HL-60/S4 treated with phorbol 12-myristate 13-acetate at 8.2 ng/mL for 4 days and 3 days (cell line): ENCODE measurements around the gene RAB3A.

Experiments
- in situ Hi-C: fragments of 300-500 bp; cut with MboI; formaldehyde crosslinking; loops from 2 replicates; pipeline ENCODE4 v1.15.0; 2022; ENCODE audit warnings: low sequenced_read_pairs

Gene RAB3A, protein sequence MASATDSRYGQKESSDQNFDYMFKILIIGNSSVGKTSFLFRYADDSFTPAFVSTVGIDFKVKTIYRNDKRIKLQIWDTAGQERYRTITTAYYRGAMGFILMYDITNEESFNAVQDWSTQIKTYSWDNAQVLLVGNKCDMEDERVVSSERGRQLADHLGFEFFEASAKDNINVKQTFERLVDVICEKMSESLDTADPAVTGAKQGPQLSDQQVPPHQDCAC

DNA sequence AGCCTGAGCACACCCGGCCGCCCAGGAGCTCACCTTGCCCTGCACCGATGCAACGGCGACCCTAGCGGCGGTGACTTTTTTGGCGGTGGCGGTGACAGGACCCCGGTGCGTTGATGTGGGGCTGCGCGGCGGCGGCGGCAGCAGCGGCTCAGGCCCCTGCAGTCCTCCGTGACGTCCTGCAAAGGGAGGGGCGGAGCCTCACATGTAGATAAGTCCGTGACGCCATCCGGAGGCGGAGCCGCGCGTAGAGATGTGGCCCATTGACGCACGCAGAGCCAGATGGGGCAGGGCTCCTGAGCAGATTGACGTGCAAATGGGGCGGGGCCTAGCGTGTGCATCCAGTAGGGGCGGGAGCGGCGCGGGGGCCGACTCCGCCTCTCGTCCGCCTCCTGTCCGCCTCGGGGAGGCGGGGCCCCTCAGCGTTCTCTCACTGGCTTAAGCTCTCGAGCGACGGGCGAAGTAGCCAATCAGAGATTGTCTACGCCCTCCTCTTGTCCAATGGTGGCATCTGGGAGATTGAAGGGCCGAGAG is at the start of gene RAB3A:
Gene RAB3A (minus strand): TSS at position 180 of the 531 bp plus-strand sequence. CDS start 1,302 bp downstream, outside the sequence.
- in situ Hi-C loops, result loop anchor here (25.0 kb wide), 1 partner anchor 133 kb away; the partner anchor contains the start of gene PGPEP1

GRCh38 chr19:18253130-18253529 is 49.3 kb upstream of the RAB3A start:
- in situ Hi-C loops, result no loop called here

DNA sequence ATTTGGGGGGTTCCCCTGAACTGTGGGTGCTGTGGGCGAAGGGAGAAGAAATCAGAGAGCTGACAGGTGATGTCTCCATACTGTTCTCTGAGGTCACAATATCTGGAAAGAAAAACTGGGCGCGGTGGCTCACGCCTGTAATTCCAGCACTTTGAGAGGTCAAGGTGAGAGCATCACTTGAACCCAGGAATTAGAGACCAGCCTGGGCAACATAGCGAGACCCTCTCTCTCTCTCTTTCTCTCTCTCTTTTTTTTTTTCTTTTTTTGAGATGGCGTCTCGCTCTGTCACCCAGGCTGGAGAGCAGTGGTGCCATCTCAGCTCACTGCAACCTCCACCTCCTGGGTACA is 48.5 kb upstream of the RAB3A start:
- in situ Hi-C loops, result no loop called here

DNA sequence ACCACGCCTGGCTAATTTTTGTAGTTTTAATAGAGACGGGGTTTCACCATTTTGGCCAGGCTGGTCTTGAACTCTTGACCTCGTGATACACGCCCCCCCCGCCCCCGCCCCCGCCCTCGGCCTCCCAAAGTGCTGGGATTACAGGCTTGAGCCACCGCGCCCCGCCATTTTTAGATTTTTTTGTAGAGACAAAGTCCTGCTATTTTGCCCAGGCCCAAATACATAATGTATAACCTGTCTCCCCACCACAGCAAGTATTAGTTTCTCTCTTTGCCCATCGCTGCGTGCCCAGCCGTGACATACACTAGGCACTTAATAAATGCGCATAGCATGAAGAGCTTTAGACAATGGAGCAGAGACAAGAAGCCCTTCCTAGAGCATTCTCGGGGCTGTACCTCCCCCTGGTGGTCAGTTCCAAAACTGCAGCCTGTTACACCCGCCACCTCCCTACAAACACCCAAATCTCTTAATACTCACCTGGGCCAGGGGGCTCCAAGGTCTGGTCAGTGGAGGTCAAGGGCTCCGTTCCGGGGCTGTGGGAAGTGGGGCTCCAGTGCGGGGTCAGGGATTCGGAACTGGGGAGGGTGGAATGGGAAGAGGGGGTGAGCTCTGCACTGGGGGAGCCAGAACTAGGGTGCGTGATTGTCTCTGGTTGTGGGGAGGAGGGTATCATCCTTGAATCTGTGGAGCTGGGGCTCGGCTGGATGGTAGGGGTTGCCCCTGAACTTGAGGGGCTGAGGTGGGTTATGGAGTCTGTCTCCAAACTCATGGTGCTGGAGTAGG is 47.9 kb upstream of the RAB3A start:
- in situ Hi-C loops, result no loop called here

DNA sequence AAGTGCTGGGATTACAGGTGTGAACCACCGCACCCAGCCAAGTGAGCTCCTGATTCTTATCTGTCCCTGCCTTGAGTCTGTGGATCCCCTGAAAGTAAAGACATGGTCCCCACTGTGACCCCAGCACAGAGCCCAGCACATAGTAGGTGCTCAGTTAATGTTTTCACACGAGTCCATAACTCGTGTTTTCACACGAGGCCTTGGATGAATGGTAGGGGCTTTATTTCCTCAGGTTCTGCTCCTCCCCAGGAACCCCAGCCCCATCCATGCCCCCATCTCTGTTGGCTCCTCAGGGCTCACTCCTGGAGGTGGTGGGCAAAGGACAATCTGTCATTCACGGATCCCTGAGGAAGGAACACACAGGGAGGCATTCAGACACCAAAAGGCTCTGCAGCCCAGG is 46.0 kb upstream of the RAB3A start:
- in situ Hi-C loops, result no loop called here

DNA sequence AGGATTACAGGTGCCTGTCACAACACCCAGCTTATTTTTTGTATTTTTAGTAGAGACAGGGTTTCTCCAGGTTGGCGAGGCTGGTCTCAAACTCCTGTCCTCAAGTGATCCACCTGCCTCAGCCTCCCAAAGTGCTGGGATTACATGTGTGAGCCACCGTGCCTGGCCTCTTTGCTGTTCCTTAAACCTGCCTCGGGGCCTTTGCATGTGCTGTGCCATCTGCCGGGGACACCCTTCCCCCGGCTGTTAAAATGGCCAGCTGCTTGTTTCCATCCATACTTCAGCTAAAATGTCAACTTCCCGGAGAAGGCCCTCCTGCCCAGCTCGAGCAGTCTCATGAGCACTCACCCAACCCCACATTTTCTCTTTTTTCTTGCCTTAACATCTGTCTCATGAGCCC is 41.5 kb upstream of the RAB3A start:
- in situ Hi-C loops, result no loop called here

DNA sequence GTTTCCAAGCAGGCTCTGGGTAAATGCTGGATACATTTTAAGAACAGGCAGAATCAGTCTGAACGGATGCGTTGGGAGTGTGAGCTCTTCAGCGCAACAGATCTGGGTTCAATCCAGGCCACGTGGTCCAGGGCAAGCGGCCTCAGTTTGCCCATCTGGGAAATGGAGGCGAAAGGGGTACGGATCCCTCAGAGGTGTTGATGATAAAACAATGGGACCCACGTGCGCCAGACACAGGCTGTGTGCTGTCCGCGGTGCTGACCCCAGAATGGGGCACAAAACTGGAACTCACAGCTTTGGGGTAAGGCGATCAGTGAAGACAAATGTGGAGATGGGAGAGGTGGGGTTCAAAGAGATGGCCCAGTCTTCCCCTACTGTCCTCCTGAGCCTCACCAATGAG is 35.5 kb upstream of the RAB3A start:
- in situ Hi-C loops, result no loop called here

- in situ Hi-C loops, result no loop called here
These were observed 30.4 kb upstream of the RAB3A start for GRCh38 chr19:18234194-18234593.

DNA sequence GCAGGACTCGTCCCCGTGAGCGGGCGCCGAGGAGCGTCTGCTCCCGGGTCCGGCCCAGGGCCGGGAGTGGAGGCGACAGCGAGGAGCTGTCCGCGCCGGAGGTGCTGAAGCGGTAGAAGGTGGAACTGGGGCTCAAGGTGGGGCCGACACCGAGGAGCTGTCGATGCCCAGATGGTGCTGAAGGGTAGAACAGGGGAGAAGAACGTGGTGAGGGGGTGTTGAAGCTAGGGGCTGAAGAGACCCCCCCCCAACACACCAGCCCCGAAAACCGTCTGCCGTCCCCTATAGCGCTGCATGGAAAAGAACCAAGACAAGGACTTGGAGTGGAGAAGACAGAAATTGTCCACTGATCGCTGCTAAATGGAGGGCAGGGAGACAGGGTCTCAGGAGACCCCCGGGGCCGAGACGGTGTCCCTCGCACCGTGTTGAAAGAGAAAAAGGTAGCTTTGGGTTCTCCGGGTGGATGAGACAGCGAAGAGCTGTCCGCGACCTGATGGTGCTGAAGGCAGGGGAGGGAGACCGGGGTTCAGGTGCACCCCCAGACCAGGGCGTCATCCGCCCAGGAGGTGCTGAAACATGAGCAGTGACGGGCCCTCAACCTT is 29.5 kb upstream of the RAB3A start:
- in situ Hi-C loops, result no loop called here

DNA sequence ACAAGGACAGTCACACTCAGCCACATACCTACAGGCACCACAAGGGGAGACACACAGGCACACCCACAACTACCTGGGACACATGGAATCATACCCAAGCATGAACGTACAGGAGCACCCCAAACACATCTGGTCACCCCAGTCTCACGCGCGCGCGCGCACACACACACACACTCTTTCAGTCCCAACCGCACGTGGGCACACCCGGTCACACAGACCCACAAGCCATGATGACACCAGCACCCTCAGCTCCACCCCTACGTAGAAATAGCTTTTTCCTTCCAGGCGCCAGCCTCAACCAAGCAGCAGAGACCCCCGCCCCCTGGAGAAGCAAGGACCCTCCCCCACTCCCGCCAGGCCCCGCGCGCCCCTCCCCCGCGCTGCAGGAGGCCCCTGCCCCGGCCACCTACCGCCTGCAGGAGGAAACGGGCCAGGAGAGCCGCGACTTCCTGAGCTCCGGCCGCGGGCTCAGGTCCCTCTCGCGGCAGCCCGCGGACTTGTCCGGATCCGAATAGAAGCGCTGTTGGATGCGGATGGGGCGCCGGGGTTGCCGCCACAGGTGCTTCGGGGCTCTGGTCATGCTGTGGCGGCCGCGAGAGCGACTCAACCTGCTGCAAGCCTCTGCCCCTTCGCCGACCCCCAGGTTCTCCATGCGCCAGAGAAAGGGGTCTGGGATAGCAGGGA is 28.8 kb upstream of the RAB3A start:
- in situ Hi-C loops, result no loop called here

DNA sequence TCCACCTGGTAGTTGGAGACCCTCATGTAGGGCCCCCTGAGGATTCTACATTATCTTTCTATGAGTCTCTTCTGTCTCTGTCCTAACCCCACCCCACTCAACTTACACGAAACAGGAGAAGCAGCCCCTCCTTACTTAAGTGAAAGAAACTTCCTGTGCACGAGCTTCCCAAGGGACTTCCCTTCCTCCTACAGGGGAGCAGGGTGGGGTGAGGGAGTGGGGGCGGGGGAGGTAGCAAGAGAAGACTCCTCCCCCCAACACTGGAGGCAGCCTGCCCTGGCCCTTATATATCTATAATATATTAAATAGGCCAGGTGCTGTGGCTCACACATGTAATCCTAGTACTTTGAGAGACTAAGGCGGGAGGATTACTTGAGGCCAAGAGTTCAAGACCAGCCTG is 27.9 kb upstream of the RAB3A start:
- in situ Hi-C loops, result no loop called here

DNA sequence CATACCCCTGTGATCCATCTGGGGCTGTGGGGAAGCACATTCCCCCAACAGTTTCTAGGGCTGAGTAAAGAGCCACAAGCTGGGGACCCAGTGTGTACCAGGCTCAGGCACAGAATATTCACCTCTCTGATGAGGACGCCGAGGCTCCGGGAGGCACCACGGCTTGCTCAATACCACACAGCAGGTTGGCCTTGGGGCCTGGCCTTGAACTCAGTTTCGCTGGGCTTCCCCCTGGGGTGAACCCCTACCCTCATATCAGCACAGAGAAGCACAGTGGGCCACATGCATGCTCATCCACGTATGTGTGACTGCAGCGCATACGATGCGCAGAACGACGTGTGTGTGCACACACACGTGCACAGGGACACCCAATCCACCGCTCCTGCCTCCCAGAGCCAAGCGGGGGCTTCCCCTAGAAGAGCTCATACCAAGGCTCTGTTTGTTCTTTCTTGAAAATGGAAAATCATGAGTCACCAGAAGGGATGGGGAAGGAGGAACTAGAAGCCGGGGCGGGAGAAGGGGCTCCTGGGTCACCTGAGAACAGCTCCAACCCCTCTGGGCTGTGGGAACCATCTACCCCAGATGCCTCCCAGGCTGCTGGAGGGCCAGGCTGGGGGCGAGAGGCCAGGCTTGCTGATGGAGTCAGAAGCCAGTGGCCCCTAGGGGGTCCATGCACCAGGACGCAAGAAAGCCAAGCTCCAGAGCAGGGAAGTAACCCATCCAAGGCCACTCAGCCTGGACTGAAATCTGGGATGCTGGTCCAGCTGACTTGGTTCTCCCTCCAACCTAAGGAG is 27.3 kb upstream of the RAB3A start:
- in situ Hi-C loops, result no loop called here

DNA sequence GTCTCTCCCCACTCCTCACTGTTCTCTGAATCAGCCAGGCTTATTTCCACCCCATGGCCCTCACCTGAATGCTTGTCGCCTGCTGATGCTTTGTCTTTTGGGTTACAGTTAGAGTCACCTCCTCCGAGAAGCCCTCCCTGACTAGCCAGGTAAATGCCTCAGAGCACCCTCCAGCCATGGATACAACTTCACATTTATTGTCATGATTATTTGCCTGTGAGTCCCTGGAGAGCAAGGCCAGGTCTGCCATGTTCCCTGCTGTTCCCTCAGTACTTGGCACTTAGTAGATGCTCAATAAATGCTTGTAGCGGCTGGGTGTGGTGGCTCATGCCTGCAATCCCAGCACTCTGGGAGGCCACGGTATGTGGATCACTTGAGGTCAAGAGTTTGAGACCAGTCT is 26.1 kb upstream of the RAB3A start:
- in situ Hi-C loops, result no loop called here

DNA sequence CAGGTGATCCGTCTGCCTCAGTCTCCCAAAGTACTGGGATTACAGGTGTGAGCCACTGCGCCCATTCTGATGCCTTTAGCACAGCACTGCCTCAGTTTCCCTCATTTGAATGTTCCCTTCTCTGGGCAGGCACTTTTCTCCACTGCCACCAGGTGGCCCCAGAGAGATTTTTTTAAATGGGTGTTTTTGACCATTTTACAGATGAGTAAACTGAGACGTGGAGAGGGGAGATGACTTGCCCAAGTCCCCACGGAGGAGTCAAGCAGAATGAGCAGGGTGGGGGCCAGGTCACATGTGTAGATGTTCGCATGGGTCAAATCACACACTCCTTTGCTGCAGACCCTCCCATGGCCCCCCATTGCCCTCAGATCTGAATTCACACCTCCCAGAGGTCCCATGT is 25.6 kb upstream of the RAB3A start:
- in situ Hi-C loops, result no loop called here

DNA sequence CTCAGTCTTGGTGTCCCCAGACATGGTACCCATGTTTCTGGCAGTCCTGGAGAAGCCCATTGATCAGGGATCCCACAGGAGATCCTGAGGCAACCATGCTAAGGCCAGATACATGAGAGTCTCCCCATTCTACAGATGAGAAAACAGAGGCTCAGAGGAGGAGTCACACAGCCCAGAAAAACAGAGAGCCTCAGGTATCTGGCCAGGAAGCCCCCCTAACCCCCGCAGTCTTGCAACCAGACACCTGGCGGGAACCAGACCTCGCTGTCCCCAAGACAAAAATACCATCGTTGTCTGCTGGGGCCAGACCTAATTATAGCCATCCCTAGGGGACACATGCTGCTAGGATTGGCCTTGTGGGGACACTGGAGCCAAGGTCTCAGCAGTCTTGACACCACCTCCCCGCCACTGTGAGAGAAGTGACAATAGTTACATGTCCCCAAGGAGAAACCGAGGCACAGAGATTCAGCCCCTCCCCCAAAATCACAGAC is 24.0 kb upstream of the RAB3A start:
- in situ Hi-C loops, result no loop called here

DNA sequence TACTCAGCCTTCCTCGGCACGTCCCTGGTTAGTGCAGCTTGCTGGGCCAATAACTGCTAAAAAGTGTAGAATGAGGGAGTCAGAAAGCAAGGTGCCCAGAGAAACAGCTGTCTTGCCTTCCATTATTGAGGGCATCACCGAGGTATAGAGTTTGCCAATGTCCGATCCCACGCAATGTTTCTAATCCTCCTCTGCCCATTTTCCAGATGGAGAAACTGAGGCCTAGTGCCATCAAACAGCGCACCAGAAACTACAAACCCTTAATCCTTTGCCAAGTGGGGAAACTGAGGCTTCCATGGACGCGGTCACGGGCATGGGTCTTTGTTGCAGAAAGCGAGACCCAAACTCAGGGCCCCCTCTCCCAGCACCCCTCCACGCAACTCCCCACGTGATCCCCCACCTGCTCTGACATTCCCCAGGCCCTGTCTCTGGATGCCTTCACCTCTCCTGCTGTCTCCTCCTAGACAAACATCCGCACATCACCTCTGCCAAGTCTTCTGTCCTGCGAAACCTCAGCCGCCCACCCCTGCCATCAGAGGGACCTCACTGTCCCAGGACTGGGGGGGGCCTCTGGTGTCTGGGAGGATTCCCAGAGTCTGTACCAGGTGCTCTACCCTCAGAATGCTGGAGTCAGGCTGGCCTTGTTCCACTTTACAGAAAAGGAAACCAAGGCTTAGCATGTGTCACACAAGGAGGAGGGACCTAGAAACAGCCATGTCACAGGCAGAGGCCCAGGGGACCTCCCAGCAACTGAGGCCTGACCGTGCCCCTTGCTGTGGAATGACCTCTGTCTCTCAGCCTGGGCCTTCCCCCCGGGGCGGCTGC is 23.3 kb upstream of the RAB3A start:
- in situ Hi-C loops, result no loop called here

- in situ Hi-C loops, result no loop called here
These were observed 22.0 kb upstream of the RAB3A start, which contains the start of gene PDE4C for GRCh38 chr19:18225702-18226468. TSS of gene PDE4C (minus strand) at chr19:18226438. CDS start at chr19:18226415, 23 bp downstream.

DNA sequence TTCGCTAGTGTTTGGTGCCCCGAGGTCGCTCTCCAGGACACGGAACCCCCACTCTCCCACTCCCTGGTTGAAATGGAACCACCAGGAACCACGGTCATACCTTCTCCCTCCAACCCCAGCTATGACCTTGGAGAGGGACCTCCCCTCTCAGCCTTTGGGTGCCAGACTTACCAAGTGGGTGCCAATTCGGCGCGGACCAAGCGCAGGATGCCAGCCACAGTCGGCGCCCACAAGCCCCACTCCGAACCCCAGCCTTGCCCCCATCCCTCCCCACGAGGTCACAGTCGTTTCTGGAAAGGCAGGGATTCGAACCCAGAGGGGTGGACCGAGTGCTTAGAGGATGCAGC is 21.5 kb upstream of the RAB3A start:
- in situ Hi-C loops, result no loop called here
